NT2/D1 (cell line): Measurements from ENCODE around the gene CD8B.

ENCODE experiments used
- YY1 ChIP-seq: IDR thresholded peaks from 2 replicates; pipeline ENCODE4 v1.6.1; 2011; ENCODE audit not compliant: insufficient read length, insufficient read depth
- ZNF274 ChIP-seq: IDR thresholded peaks from 2 replicates; pipeline ENCODE4 v1.6.1; 2011; ENCODE audit warnings: mild to moderate bottlenecking, low read depth, low read length

DNA sequence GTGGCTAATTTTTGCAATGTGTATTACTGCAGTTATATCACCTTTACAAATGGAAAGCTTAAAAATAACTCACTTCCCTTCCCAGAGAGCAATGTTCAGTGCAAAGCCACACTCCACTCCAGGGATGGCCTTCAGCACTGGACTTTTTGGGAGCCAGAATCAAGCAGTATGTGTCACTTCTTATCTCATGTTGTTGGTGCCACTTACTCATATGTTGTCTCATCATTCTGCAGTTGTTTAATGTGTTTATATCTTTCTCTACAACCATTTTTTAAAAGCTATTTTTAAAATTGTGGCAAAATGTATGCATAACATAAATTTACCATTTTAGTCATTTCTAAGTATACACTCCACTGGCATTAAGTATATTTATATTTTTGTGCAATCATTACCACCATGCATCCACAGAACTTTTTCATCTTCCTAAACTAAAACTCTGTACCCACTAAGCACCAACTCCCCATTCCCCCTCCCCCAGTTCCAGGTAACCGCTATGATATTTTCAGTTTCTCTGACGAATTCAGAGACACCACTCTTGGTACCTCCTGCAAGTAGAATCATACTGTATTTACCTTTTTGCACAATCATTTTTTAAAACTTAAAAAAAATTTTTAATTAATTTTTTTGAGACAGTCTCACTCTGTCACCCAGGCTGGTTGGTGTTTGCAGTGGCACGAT lies 38.9 kb downstream of the CD8B start:
- TF ChIP-seq YY1 (no peak), ZNF274 (no peak)
